HEK293 (cell line): ENCODE data around the gene KCNK18.

ENCODE experiments used
- CTCF ChIP-seq: fragments of 450-650 bp; formaldehyde crosslinking; IDR thresholded peaks from 2 replicates; pipeline ENCODE4 v1.5.1; 2016; ENCODE audit warnings: missing biosample characterization, missing genetic modification characterization
- HIC1 ChIP-seq: fragments of 450-650 bp; formaldehyde crosslinking; IDR thresholded peaks from 2 replicates; pipeline ENCODE4 v1.5.1; 2016; ENCODE audit warnings: missing biosample characterization, missing genetic modification characterization
- PATZ1 ChIP-seq: fragments of 450-650 bp; formaldehyde crosslinking; IDR thresholded peaks from 2 replicates; pipeline ENCODE4 v1.5.1; 2016; ENCODE audit warnings: missing biosample characterization, missing genetic modification characterization
- ZBTB8A ChIP-seq: fragments of 450-650 bp; formaldehyde crosslinking; IDR thresholded peaks from 2 replicates; pipeline ENCODE4 v1.5.1; 2016; ENCODE audit warnings: missing biosample characterization, missing genetic modification characterization
- ZNF510 ChIP-seq: fragments of 450-650 bp; formaldehyde crosslinking; IDR thresholded peaks from 2 replicates; pipeline ENCODE4 v1.5.1; 2018; ENCODE audit warnings: mild to moderate bottlenecking, missing genetic modification characterization, missing biosample characterization; ENCODE audit not compliant: insufficient replicate concordance
- ZNF664 ChIP-seq: fragments of 450-650 bp; formaldehyde crosslinking; IDR thresholded peaks from 2 replicates; pipeline ENCODE4 v1.5.1; 2016; ENCODE audit warnings: missing biosample characterization, missing genetic modification characterization

GRCh38 chr10:117189557-117189956 is 7.7 kb upstream of the KCNK18 start:
- TF ChIP-seq ZNF510 (tag by site-specific recombination) (no peak), ZNF664 (tag by site-specific recombination) (no peak), CTCF (tag by site-specific recombination) (no peak), PATZ1 (no peak), ZBTB8A (tag by site-specific recombination) (no peak), HIC1 (tag by site-specific recombination) (no peak)
